DND-41 (cell line): ENCODE measurements around the gene ZSCAN5A.

Experiments
- ATAC-seq: fragments of 200-7000 bp; cut with Tn5 transposase; 3 replicates; pipeline ENCODE4 v1.9.1; 2021; ENCODE audit warnings: low read depth; ENCODE audit not compliant: insufficient read depth
- DNase-seq: peaks from one replicate; pipeline ENCODE4 v3.0.0-alpha.2; 2020
- H2AFZ ChIP-seq: 2 replicates; pipeline ENCODE4 v1.6.0; 2012; ENCODE audit warnings: low read depth, low read length
- H3K27ac ChIP-seq: 2 replicates; pipeline ENCODE4 v1.5.1; 2012; ENCODE audit warnings: low read length, inconsistent platforms
- H3K27me3 ChIP-seq: fragments of 200-600 bp; sonication (generic); 2 replicates; pipeline ENCODE4 v1.6.0; 2012; ENCODE audit warnings: low read length, mild to moderate bottlenecking, inconsistent platforms; ENCODE audit not compliant: insufficient read depth, poor library complexity
- H3K36me3 ChIP-seq: 2 replicates; pipeline ENCODE4 v1.5.1; 2012; ENCODE audit warnings: low read length, inconsistent platforms; ENCODE audit not compliant: insufficient read depth
- H3K4me1 ChIP-seq: 2 replicates; pipeline ENCODE4 v1.5.1; 2012; ENCODE audit warnings: mild to moderate bottlenecking, low read length; ENCODE audit not compliant: insufficient read depth
- H3K4me2 ChIP-seq: 2 replicates; pipeline ENCODE4 v1.6.0; 2012; ENCODE audit warnings: mild to moderate bottlenecking, moderate library complexity, low read length, inconsistent platforms; ENCODE audit not compliant: insufficient read depth
- H3K4me3 ChIP-seq, 2 experiments: fragments of 200-600 bp in 1 of 2; shearing (Covaris generic) in 1 of 2; 2 replicates each; pipeline ENCODE4 v1.5.1; 2012 to 2016; ENCODE audit warnings: inconsistent platforms in 2 of 2, low read length in 2 of 2, mild to moderate bottlenecking in 2 of 2, low read depth in 1 of 2, moderate library complexity in 1 of 2
- H3K79me2 ChIP-seq: 2 replicates; pipeline ENCODE4 v1.6.0; 2012; ENCODE audit warnings: low read length, inconsistent platforms; ENCODE audit not compliant: insufficient read depth
- H3K9ac ChIP-seq: 2 replicates; pipeline ENCODE4 v1.6.0; 2012; ENCODE audit warnings: low read depth, mild to moderate bottlenecking, inconsistent platforms, low read length, moderate library complexity
- H3K9me3 ChIP-seq: 2 replicates; pipeline ENCODE4 v1.5.1; 2012; ENCODE audit warnings: low read length, moderate library complexity, mild to moderate bottlenecking, inconsistent platforms; ENCODE audit not compliant: insufficient read depth, severe bottlenecking
- H4K20me1 ChIP-seq: 2 replicates; pipeline ENCODE4 v1.6.0; 2012; ENCODE audit warnings: low read length; ENCODE audit not compliant: insufficient read depth
- EZH2 ChIP-seq: IDR thresholded peaks from 3 replicates; pipeline ENCODE4 v1.6.1; 2012; ENCODE audit warnings: borderline replicate concordance, low read depth, mild to moderate bottlenecking, moderate library complexity, low read length, inconsistent platforms; ENCODE audit not compliant: severe bottlenecking
- TF ChIP-seq, protein P1 (sequence below): IDR thresholded peaks from 2 replicates; pipeline ENCODE4 v1.5.1; 2012; ENCODE audit warnings: borderline replicate concordance, low read length, moderate library complexity, mild to moderate bottlenecking; ENCODE audit not compliant: poor library complexity, severe bottlenecking; ENCODE audit errors: extremely low read depth

The ZSCAN5A gene

DNA sequence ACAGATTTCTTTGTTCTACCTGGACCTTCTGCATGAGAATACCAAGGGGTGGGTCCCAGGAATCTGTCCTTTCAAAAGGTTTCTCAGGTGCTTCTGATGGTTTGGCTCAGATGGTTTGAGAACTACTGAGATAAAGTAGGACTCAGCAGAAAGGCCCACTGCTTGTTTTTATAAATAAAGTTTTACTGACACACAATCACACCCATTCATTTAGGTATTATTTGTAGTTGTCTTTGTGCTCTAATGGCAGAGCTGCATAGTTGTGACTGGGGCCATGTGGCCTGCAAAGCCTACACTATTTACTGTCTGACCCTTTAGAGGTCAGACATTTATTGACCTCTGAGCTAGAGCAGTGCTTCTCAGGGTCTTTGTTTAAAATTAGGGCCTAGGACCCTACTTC is 24.5 kb downstream of the ZSCAN5A start:
- Histone ChIP-seq H3K9ac (no peak overlapping the region), H3K79me2 (no peaks in the 10 kb centered on the region), H4K20me1 (no peaks in the 10 kb centered on the region), H3K27me3 (no peaks in the 10 kb centered on the region), H3K4me1 (no peaks in the 10 kb centered on the region), H2AFZ (no peak overlapping the region), H3K4me2 (no peak overlapping the region), H3K36me3 (no peaks in the 10 kb centered on the region; the same call in 1 of the 2 replicates), H3K4me3 (no peak overlapping the region), H3K27ac (no peak overlapping the region), H3K9me3 (no peaks in the 10 kb centered on the region)
- TF ChIP-seq, protein P1, sequence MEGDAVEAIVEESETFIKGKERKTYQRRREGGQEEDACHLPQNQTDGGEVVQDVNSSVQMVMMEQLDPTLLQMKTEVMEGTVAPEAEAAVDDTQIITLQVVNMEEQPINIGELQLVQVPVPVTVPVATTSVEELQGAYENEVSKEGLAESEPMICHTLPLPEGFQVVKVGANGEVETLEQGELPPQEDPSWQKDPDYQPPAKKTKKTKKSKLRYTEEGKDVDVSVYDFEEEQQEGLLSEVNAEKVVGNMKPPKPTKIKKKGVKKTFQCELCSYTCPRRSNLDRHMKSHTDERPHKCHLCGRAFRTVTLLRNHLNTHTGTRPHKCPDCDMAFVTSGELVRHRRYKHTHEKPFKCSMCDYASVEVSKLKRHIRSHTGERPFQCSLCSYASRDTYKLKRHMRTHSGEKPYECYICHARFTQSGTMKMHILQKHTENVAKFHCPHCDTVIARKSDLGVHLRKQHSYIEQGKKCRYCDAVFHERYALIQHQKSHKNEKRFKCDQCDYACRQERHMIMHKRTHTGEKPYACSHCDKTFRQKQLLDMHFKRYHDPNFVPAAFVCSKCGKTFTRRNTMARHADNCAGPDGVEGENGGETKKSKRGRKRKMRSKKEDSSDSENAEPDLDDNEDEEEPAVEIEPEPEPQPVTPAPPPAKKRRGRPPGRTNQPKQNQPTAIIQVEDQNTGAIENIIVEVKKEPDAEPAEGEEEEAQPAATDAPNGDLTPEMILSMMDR = no peak
- TF ChIP-seq EZH2 = no peak
- DNase-seq = no peak
- no peak for ATAC-seq

DNA sequence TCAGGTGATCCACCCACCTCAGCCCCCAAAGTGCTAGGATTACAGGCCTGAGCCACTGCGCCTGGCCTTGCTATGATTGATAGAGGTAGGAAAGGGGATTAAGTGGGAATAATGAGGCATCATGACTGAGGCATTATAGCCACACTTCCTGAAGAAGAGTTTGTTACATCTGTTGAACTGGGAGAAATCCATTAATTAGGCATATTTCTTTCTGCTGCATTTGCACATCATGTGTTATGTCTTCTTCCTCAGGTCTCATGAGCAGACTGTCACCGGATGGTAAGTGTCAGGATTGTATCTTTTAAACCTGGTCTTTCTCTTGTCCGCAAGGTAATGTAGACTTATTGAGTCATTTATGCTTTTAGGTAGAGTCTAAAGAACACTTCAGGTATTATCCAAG is 29.9 kb downstream of the ZSCAN5A start:
- Histone ChIP-seq H3K36me3 (no peaks in the 10 kb centered on the region), H3K27ac (no peak overlapping the region), H2AFZ (no peak overlapping the region), H3K4me1 (no peaks in the 10 kb centered on the region), H3K4me3 (no peak overlapping the region), H3K27me3 (no peaks in the 10 kb centered on the region), H3K9ac (no peak overlapping the region), H3K4me2 (no peak overlapping the region), H4K20me1 (no peaks in the 10 kb centered on the region), H3K79me2 (no peaks in the 10 kb centered on the region), H3K9me3 (no peaks in the 10 kb centered on the region)
- TF ChIP-seq, protein P1 = no peak
- TF ChIP-seq EZH2 = no peak
- ATAC-seq (no peak), DNase-seq (no peak)

DNA sequence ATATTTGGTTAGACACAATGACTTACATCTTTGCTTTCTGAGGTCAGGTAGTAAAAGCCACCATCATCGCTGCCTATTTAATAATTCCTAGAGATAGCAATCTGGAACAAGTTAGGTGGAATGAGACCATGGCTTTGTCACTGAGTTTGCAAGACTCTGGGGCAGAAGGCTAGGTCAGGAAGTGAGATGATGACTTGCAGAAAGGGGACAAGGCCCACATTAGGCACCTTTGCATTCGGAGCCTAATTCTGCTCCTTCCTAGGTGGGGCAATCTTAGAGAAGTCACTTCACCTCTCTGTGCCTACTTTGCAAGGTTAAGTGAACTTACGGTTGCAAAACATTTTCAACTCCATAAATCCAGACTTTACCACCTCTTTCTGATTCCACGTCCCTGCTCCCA is 31.8 kb downstream of the ZSCAN5A start:
- TF ChIP-seq EZH2 = no peak
- TF ChIP-seq, protein P1 = no peak
- Histone ChIP-seq H3K27me3 (no peaks in the 10 kb centered on the region), H3K27ac (no peak overlapping the region), H3K4me2 (no peak overlapping the region), H3K36me3 (no peaks in the 10 kb centered on the region), H3K9ac (no peak overlapping the region), H3K4me1 (no peaks in the 10 kb centered on the region), H3K9me3 (no peaks in the 10 kb centered on the region), H3K79me2 (no peaks in the 10 kb centered on the region), H4K20me1 (no peaks in the 10 kb centered on the region), H2AFZ (no peak overlapping the region), H3K4me3 (no peak overlapping the region)
- ATAC-seq (no peak), DNase-seq (no peak)

DNA sequence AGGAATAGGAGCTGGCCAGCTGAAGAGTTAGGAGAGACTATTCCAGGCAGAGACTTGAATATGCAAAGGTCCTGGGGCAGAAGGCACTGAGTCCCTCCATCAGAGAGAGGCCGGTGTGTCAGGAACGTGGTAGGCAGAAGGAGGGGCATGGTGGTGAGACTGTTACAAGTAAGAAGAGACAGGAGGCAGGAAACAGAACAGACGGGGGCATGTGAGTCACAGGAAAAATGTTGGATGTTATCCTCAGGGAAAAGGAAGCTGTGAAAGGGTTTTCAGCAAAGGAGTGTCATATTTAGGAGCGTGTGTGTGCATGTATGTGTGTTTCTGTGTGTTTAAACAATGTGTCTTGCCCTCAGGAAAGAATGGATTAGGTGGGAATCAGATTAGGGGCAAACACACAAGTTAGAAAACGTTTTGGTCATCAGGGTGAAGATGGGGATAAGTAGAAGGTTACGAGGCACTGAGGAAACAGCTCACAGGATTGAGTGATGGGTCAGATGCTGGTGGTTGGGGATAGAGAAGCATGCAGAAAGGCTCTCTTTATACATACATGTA is 41.0 kb downstream of the ZSCAN5A start:
- Histone ChIP-seq H2AFZ (no peak overlapping the region), H3K27me3 (no peaks in the 10 kb centered on the region), H3K4me1 (no peaks in the 10 kb centered on the region), H3K79me2 (no peaks in the 10 kb centered on the region), H3K27ac (no peak overlapping the region), H3K9ac (no peak overlapping the region), H3K4me3 (no peak overlapping the region), H3K36me3 (no peaks in the 10 kb centered on the region), H3K9me3 (no peaks in the 10 kb centered on the region), H4K20me1 (no peaks in the 10 kb centered on the region), H3K4me2 (no peak overlapping the region)
- ATAC-seq = no peak
- TF ChIP-seq EZH2 = no peak
- TF ChIP-seq, protein P1 = no peak
- DNase-seq = no peak
